GM06990 (cell line): ENCODE data around the gene GNG10.

Source experiments
- DNase-seq: peaks from one replicate; pipeline ENCODE4 v3.0.0-alpha.2; 2011; ENCODE audit not compliant: insufficient read length; ENCODE audit errors: extremely low read depth
- H3K27me3 ChIP-seq: replicated peaks from 2 replicates; pipeline ENCODE4 v1.6.0; 2011; ENCODE audit warnings: low read length; ENCODE audit not compliant: control insufficient read depth, insufficient read depth
- H3K36me3 ChIP-seq: 2 replicates; pipeline ENCODE4 v1.5.1; 2011; ENCODE audit warnings: low read length; ENCODE audit not compliant: control insufficient read depth, insufficient read depth
- H3K4me3 ChIP-seq: replicated peaks from 2 replicates; pipeline ENCODE4 v1.5.1; 2011; ENCODE audit warnings: low read depth, mild to moderate bottlenecking, control low read depth, low read length
- TF ChIP-seq, protein P1 (sequence below): IDR thresholded peaks from 2 replicates; pipeline ENCODE4 v1.5.1; 2011; ENCODE audit warnings: low read length, control low read depth, mild to moderate bottlenecking, inconsistent platforms; ENCODE audit not compliant: insufficient read depth, poor library complexity, severe bottlenecking

Gene GNG10

DNA sequence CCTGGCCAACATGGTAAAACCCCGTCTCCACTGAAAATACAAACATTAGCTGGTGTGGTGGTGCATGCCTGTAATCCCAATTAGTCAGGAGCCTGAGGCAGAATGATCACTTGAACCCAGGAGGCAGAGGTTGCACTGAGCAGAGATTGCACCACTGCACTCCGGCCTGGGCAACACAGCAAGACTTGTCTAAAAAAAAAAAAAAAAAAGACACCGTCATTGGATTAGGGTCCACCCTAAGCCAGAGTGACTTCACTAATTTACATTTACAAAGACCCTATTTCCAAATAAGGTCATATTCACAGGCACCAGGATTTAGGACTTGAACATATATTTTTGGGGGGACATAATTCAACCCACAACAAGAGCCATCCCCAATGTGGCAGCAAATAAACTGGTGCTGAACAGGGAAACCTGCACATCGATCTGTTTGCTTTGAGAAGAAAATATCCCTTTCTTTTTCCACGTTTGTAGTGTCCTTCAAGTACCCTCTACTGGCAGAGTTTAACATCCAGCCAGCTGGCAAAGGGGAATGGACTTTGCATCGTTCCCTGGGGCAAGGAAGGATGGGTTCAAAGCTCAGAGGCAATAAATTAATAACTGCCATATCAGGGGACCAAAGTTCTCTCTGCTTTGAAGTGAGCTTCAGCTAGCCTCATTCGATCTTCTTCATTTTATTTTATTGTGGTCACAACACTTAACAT, 34.0 kb upstream of the GNG10 start:
- TF ChIP-seq, protein P1, sequence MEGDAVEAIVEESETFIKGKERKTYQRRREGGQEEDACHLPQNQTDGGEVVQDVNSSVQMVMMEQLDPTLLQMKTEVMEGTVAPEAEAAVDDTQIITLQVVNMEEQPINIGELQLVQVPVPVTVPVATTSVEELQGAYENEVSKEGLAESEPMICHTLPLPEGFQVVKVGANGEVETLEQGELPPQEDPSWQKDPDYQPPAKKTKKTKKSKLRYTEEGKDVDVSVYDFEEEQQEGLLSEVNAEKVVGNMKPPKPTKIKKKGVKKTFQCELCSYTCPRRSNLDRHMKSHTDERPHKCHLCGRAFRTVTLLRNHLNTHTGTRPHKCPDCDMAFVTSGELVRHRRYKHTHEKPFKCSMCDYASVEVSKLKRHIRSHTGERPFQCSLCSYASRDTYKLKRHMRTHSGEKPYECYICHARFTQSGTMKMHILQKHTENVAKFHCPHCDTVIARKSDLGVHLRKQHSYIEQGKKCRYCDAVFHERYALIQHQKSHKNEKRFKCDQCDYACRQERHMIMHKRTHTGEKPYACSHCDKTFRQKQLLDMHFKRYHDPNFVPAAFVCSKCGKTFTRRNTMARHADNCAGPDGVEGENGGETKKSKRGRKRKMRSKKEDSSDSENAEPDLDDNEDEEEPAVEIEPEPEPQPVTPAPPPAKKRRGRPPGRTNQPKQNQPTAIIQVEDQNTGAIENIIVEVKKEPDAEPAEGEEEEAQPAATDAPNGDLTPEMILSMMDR: no peak
- Histone ChIP-seq H3K36me3 (no peaks in the 10 kb centered on the region), H3K4me3 (no peak overlapping the region), H3K27me3 (no peaks in the 10 kb centered on the region)
- no peak for DNase-seq

DNA sequence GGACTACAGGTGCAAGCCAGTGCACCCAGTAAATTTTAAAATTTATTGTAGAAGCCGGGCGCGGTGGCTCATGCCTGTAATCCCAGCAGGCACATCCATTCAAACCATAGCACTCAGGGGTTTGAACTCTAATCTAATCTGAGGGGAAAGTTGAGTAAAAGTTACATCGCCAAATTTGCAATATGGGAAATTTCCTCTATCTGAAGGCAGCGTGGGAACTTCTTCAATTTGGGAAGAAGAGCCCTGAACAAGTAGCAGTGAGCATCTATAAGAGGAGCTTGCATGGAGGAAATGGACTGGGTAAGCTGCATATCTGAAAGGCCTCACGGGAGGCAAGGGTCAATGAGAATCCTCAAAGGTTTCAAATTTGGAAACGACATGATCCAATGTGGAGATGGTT, 33.0 kb upstream of the GNG10 start:
- TF ChIP-seq, protein P1: no peak

DNA sequence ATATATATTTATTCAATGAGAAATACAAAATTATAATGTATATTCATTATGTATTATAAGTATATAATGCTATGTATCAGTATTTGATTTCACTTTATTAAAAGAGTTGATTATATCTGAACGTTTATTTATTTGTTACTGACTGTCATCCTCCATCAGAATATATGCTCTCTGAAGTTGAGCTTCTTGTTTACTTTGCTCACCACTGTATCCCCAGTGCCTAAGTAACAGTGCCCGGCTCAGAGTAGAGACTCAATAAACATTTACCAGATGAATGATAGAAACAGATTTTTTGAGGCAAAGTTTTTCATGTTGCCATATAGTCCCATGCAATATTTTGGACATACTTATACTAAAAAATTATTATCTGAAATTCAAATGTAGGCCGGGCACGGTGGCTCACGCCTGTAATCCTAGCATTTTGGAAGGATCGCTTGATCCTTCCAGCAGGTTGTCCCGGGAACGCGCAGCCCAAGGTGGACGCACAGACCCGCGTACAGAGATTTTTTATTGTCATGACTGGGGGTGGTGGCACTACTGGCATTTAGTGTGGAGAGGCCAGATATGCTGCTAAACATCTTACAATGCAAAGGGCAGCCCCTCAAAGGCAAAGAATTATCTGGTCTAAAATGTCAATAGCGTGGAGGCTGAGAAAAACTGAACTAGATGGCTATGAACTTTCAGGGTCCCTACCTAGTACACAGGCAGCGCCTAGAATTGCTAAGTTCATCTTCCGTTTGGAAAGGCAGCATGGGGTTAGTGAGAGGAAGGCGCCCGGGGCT, 31.0 kb upstream of the GNG10 start:
- Histone ChIP-seq H3K4me3 (peak overlapping the region; percentile 90), H3K27me3 (no peaks in the 10 kb centered on the region), H3K36me3 (no peaks in the 10 kb centered on the region; the same call in 1 of the 2 replicates)
- TF ChIP-seq, protein P1: no peak
- no peak for DNase-seq

More for the DNA sequence above, 33.0 kb upstream of the GNG10 start:
- H3K27me3 ChIP-seq: no peaks in the 10 kb centered on the region
- DNase-seq: no peak
- no peaks in the 10 kb centered on the region; the same call in 1 of the 2 replicates for H3K36me3 ChIP-seq
- no peak overlapping the region for H3K4me3 ChIP-seq

DNA sequence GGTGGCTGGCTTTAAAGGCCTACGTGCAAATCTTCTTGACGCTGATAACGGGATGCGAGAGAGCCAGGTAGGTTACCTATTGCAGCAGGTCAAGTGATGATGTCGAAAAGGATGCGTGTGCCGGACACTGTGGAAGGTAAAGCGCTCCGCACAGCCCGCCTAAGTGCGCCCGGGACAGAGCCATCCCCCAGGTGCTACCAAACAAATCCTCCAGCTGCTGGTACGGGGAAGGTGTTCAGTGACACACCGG, 30.5 kb upstream of the GNG10 start:
- H3K36me3 ChIP-seq: no peaks in the 10 kb centered on the region; the same call in 1 of the 2 replicates
- peak overlapping the region; percentile 90 for H3K4me3 ChIP-seq
- TF ChIP-seq, protein P1: no peak
- no peak for DNase-seq
- no peaks in the 10 kb centered on the region for H3K27me3 ChIP-seq

DNA sequence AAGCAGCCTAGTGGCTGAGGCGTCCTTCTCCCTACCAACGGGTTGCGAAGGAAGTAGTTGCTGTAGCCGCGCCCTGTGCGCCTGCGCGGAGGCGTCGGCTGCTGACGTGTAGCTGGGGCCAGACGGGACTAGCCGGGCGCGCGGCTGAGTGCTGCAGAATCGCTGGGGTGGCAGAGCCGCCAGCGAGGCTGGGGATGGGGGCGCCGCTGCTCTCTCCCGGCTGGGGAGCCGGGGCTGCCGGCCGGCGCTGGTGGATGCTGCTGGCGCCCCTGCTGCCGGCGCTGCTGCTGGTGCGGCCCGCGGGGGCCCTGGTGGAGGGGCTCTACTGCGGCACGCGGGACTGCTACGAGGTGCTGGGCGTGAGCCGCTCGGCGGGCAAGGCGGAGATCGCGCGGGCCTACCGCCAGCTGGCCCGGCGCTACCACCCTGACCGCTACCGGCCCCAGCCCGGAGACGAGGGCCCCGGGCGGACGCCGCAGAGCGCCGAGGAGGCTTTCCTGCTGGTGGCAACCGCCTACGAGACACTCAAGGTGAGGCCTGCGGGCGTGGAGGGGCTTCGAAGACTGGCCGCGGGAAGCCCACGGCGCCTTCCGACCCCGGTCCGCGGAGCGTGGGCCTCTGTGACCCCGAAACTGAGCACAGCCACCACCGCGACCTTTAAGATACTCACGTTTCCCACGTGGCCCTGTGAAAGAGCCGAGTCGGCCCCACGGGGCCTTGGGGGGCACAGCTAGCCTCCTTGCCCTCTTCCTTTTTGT, 30.0 kb upstream of the GNG10 start, which contains the start of gene DNAJC25:
Gene DNAJC25 (plus strand): TSS at position 121 of the 758 bp plus-strand sequence. CDS start 74 bp downstream, at position 195.
- TF ChIP-seq, protein P1: no peak
- H3K4me3 ChIP-seq: peak within 1 kb of the TSS; percentile 90
- H3K27me3 ChIP-seq: no peaks in the 10 kb centered on the region
- no peaks in the 10 kb centered on the region; the same call in 1 of the 2 replicates for H3K36me3 ChIP-seq
- DNase-seq: peak; percentile 99
